Mucosa of gallbladder (tissue), 1 donor: ENCODE measurements around the gene CYP46A1. TPM values are rescaled to one million over a fixed set of nuclear protein-coding genes. Genes with fewer than 3 reads are reported as not detected.
A peak's percentile ranks its signal among the peaks of the same experiment; 100 is the strongest.
"Not testable (repeated sequence)": the region's sequence is repeated elsewhere in the genome, so short reads cannot be mapped to it uniquely, and the experiment has no call there.

Source experiments
- DNase-seq: peaks from one replicate; pipeline ENCODE4 v3.0.0-alpha.2; 2020; ENCODE audit warnings: low spot score
- total RNA-seq: library from RNA; stranded (reverse); gene quantifications from one replicate; pipeline ENCODE4 v1.2.1, GENCODE V29; 2021
- donor health status: DM: no; HTN: no; CAD: no.

Gene CYP46A1
- total RNA-seq = 1.8 TPM

DNA sequence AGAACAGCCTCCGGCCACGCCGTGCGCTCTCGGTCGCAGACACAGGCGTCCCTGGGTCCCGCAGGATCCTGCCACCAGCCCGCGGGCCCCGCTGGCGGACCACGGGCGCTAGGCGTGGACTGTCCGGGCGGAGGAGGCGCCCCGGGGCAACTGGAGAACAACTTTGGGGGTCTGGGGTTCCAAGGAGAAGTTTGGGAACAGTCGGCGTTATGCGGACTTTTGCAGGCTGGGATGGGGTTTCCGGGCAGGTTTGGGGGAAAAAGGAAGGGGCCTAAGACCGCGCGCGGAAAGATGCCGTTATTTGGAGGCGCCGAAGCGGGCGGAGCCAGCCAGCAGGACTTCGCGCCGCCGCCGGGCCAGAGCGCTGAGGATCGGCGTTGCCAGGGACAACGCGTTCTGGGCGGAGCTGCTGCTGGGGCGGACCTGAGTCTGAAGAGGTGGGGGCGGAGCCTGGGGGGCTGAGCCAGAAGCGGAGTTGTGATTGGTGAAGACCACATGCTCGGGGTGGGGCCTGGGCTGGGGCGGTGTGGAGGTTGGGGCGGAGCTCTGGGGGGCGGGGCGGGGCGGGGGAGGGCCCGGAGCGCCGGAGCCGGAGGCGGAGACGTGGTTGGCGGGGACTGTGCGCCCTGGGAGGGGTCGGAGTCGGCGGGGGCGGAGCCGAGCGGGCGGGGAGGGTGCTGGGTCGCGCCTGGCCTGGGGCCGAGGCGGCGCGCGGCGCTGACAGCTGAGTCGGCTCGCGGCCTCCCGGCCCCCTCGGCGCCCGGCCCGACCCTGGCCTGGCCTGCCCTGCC is at the start of gene CYP46A1:
CYP46A1 (plus strand) TSS at position 680 of the 791 bp plus-strand sequence. CDS start 120 bp downstream, outside the sequence.
- peak; percentile 100 for DNase-seq

DNA sequence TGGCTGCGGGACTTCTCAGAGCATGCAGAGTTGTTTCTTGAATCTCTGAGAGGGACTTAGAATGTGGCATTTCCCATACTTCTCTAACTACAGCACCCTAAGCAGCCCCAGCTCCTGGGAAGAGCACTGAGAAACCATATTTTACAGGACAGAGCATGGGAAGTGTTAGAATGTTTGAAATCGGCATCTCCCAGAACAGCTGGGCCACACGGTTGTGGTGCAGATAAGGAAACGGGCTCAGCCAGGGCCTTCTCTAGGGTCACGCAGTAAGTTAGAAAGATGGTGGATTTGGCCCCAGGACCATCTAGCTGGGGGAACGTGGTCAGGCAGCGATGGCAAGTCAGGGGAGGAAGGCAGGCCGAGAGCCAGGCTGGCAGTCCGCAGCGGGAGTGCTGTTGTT is 49.7 kb upstream of the CYP46A1 start:
- no peak for DNase-seq

DNA sequence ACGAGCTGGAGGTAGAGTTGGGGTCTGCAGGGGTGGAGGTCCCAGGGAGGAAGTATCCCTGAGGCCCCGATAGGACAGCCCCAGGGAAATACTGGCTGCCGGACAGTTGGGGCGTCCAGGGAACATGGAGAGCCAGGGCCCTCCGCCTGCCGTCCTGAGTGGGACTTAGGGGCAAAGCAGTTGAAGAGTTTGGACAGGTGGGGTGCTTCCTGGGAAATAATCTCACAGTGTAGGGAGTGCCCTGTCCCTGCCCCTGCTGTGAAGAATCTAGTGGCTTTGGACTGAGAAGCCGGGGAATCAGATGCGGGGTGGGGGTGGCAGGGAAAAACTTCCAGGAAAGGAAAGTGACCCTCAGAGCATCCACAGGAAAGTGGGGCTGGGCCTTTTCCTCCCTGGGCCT is 49.0 kb upstream of the CYP46A1 start:
- no peak for DNase-seq

DNA sequence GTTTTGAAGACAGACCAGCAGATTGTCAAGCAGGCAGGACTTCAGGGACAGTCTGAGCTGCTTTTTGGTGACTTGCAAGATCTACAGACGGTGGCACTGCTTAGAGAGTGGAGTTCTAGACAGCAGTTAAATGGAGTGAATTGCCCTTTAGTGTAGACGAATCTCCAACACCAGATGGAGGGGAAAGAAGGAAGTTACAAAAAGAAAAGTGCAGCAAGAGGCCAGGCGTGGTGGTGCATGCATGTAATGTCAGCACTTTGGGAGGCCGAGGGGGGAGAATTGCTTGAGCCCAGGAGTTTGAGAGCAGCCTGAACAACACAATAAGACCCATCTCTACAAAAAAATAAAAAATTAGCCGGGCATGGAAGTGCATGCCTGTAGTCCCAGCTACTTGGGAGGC is 47.6 kb upstream of the CYP46A1 start:
- no peak for DNase-seq

DNA sequence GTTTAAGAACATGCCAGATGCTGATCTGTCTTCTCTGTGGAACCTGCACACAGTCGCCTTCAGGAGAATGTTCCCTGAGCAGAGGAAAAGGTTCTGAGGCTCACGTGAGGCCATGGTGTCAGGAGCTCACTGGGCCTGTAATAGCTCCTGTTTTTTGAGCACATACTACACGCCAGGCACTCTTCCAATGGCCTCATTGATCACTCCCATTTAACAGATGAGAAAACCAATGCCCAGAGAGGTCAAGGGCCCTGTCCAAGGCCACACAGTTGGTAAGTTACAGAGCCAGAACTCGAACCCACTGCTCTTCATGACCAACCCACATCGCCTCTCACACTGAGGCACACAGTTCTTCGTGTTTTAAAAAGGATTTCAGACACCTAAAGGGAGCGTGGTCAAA is 46.5 kb upstream of the CYP46A1 start:
- no peak for DNase-seq

DNA sequence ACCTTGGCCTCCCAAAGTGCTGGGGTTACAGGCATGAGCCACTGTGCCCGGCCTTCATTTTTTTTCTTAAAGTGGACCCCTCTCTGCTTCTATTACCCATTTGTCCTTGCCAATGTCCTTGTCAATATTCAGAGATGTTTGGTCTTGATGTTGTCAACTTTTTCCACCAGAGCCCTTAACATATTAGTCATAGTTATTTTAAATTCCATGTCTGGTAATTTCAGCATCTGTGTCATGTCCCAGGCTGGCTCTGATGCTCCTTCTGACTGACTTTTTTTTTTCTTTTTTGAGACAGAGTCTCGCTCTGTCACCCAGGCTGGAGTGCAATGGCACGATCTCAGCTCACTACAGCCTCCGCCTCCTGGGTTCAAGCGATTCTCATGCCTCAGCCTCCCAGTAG is 41.3 kb upstream of the CYP46A1 start:
- DNase-seq = not testable (repeated sequence)

DNA sequence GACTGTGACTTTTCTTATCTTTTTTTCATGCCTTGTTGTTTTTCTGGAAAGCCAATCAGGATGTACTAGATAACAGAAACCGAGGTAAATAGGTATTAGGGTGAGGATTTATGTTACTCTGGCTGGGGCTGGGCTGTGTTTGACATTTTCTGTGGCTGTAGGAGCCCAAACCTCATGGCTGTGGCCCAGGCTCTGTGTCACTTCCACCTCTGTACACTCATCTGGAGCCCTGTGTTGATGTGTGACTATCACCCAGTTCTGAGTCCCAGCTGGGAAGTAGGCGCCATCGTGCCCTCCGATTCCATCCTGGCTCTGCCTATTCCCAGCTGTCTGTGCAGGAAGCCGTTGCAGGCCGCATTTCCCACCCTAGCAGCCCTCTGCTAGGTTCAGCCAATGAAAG is 40.8 kb upstream of the CYP46A1 start:
- no peak for DNase-seq

DNA sequence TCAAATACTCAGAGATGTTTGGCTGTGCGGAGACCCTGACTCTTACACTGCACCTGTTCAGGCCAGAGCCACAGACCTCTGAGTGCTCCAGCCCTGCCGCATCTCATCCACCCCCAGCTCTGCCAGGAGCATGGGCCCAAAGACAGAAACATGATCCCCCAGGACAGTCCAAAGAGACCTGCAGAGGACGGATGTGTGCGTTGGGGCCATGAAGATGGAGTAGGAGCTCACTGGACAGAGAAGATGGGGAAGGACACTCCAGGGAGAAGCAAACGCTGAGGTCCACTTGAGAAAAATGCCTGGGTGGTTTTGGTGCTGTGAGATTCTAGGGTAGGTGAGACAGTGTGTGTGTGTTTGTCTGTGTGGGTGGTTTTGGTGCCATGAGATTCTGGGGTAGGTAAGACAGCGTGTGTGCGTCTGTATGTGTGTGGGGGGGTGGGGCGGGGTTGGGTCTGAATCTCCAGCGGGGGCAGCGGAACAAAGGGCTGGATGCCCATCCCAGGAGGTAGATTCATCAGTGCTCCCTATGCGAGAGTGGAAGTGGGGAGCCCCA is 40.0 kb upstream of the CYP46A1 start:
- no peak for DNase-seq

DNA sequence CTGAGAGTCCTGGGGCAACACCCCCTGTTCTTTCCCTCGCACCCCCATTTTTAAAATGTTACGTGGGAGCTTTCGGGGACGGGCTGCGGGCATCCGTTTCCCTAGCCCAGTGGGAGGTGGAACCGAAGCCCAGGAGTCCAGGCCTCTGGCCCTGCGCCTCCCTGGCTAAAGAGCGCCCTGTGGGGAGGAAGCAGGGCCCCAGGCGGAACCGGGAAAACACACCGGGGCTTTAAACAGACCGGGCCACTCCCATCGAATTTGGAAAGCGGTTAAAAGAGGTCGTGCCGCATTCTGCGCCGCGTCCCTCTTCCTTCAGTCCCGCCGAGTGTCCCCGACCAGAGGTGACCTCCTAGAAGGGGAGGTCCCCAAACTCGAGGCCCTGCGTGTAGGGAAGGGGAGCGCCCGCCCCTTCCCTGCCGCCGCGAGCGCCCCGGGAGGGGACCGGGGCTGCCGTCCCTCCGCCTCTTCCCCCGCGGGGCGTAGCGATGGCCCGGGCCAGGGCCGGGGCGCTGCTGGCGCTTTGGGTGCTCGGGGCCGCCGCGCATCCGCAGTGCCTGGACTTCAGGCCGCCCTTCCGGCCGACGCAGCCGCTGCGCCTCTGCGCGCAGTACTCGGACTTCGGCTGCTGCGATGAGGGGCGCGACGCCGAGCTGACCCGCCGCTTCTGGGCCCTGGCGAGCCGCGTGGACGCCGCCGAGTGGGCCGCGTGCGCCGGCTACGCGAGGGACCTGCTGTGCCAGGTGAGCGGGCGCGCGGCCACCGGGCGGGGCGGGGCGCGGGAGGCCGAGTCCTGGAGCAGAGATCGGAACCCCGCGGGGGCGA is 39.2 kb upstream of the CYP46A1 start, which contains the start of gene HHIPL1:
HHIPL1 (plus strand) TSS at position 407 of the 822 bp plus-strand sequence; CDS start at position 486, 79 bp downstream.
- no peak for DNase-seq

DNA sequence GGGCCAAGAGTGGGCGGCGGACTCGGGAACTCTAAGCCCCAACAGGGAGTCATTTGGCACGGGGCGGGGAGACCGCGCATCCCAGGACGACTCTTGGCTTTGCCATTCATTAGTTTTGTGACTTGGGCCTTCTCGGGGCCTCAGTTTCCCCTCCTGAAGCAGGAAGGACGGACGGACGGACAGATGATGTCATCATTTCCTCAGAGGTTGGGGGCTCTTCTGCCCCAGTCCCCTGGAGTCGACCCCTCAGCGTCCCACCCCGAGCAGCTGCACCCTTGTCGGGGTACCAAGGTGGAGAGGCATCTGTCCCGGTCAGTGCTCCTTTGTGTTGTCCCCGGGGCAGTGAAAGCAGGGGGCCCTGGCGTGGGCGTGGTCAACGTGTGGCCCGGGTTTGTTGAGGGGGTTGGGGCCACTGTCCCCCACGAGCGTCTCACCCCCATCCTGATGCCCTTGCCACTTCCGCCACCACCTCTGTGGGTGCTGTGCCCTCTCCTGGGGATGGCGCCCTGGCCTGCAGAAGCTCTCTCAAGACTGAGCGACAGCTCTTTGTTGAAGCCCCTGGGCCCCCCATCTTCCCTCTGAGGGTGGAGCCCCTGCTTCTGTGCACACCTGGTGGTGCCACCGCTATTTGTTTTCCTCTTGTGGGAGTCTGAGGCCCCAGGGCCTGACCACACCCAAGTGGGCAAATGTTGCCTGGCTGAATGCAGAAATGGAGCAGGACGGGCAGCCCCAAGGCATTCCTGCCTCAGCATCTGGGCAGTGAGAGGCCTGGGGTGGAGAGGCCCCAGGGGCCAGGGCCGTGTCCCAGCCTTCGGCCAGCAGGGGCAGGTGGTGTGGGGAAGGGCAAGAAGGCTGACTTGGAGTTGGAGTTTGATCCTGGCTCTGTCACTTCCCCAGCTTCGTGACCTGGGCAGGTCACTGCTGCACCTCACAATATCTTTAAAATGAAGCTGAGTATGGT is 38.3 kb upstream of the CYP46A1 start:
- no peak for DNase-seq

DNA sequence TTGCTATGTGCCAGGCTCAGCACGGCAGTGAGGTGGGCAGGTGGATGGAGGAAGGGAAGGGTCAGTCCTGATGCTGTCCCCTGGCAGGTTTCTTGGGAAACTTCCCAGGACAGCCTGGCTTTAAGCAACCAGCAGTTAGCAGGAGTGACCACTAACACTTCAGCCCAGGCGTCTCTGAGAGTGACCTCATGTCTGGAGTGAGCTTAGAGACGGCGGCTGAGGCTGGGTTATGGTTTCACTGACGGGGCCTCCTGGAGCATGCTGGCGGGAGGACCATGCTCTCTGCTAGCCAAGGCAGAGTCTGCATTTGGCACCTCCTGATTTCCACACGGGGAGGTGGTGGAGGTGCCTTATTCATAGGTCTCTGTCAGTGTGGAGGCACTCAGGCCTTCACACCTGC is 36.7 kb upstream of the CYP46A1 start:
- no peak for DNase-seq

DNA sequence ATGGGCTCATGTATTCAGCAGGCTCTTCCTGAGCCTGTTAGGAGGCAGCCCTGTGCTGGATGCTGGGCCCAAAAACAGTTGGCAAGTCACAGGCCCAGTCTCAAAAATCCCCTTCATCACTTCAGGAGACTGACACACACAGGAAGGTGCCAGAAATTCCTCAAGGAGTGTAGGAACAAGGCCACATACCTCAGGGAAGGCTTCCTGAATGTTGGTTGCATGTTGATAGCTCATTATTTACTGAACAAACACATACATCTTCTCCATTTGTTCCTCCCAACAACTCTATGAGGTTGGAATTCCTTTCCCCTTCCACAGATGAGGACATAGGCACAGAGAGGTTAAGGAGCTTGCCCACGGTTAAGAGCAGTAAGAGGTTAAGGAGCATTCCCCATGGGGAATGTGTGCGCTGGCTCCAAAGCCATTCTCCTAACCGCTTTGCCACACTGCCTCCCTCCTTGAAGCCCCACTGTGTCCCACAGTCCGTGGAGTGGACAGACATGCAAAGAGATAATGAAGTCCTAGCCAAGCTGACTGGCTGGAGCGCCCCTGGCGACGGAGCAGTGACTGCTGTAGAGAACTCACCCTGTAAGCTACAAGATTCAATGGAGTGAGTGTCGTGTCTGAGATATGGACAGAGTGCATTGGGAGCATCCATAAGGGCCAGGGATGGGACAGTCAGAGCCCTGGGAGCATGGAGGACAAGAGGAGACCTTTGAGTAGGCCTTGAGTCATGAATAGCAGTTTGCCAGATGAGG is 35.9 kb upstream of the CYP46A1 start:
- DNase-seq = no peak

DNA sequence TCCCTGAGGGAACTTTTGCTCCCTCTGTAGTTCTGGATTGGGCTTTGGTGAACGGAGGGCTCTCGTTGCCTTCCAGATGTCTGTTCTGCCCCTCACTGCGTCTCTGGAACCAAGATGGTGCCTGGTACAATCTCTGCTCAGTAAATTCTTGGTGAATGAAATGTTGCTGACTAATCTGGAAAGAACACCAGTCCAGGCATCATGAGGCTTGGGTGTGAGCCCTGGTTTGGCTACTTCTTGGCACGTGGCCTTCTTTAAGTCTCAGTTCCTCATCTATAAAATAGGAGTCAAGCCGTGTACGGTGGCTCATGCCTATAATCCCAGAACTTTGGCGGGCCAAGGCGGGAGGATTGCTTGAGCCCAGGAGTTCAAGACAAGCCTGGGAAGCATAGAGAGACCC is 34.9 kb upstream of the CYP46A1 start:
- no peak for DNase-seq

DNA sequence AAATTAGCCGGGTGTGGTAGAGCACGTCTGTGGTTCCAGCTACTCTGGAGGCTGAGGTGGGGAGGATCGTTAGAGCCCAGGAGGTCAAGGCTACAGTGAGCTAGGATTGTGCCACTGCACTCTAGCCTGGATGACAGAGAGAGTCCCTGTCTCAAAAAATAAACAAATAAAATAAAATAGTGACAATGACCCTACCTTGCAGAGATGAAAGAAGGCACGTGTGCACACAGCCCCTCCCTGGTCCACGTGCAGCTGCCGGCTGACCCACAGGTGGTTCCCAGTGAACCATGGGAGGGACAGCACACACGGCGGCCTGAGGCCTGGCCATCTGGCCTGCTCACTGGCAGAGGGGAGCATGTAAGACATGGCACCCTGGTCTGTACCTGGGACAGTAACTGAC is 34.5 kb upstream of the CYP46A1 start:
- DNase-seq = no peak

DNA sequence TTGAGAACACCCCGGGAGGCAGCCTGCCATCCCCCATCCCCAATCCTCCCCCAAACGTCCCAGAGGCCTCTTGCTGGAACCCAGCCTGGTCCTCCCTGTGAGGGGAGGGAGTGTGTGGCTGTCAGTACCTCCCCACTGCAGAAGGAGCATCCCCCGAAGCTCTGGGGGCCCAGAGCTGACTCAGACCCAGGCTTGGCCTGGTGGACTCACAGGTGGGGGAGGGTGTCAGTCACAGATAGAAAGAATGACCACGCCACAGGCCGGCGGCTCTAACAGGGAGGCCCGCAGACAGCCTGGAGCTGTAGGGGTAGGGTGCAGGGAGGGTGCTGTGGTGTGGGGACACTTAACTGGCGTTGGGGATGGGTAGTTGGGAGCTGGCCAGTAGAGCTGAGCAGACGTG is 33.9 kb upstream of the CYP46A1 start:
- no peak for DNase-seq

DNA sequence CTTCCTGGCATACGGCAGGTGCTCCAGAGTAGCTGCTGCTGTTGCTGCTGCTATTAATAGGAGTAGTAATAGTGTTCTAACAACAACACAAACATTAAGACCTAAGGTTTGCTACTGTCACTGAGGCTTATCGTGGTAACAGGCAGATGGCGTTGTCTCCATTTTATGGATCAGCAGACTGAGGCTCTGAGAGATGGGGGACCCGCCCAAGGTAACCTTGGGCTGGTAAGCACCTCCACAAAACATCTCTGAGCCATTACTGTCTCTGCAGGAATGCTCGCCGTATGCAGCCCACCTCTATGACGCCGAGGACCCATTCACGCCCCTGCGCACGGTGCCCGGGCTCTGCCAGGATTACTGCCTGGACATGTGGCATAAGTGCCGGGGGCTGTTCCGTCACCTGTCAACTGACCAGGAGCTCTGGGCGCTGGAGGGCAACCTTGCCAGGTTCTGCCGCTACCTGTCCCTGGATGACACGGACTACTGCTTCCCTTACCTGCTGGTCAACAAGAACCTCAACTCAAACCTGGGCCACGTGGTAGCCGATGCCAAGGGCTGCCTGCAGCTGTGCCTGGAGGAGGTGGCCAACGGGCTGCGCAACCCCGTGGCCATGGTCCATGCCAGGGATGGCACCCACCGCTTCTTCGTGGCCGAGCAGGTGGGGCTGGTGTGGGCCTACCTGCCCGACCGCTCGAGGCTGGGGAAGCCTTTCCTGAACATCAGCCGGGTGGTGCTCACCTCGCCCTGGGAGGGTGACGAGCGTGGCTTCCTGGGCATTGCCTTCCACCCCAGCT is 31.9 kb upstream of the CYP46A1 start:
- no peak for DNase-seq

DNA sequence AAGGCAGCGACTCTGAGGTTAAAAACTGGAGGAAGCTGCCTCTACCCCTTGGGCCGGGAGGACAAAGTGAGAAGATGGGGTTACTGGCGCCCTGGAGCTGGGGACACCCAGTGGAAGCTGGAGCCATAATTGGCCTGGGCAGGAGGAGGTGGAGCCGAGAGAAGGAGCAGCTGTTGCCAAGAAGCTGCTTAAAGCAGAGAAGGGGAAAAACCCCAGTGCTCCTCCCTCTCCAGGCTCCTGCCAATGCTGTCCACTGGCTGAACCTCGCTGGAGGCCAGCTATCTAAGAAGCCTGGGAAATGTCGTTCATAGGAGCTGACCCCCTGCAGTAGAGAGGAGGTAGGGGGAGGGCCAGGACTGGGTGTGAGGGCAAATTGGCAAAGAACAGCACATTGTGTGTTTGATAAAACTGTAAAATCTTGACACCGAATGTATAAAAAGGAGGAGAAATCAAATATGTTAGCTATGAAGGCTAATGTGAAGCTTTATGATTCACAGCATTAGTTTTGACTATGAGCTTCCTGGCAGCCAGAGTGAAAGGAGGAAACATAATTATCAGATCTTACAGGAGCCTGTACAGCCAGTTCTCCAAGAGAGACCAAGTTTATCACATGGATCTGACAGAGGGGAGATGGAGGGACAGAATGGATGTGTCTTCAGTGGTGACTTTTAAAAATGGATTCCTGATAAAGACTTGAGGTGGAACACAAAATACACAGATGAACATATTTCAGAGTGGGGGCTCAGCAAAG is 29.7 kb upstream of the CYP46A1 start:
- peak; percentile 70 for DNase-seq

DNA sequence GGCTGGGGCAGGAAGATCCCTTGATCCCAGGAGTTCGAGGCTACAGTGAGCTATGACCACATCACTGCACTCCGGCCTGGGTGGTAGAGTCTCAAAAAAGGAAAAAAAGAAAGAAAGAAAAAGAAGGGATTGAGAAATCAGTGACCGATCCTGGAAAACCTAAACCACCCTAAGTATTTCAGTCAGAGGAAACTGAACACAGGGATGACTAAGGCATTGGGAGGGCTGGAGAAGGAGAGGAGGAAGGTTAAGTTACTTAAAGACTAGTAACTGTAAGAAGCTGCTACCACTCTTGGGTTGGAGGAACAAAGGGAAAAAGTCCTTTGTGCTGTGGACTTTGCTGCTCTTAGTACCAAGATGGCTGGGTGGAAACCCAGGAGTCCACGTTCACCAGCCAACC is 28.6 kb upstream of the CYP46A1 start:
- no peak for DNase-seq

DNA sequence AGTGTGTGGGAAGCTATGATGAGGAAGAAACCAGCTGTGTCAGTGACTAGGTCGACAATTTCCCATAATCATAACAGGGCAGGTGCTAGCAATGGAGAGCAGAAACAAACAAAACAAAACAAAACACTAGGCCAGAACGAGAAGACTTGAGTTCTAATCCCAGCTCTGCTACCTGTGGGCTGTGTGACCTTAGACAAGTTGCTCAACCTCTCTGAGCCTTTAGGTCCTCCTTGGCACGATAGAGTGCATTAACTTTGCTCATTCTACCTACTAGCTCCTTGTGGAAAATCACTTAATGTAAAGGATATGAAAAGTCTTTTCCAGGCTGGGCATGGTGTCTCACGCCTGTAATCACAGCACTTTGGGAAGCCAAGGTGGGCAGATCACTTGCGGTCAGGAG is 27.9 kb upstream of the CYP46A1 start:
- no peak for DNase-seq
